Activated CD4-positive, alpha-beta T cell treated with anti-CD3 and anti-CD28 coated beads for 36 hours (primary cell): ENCODE measurements around the gene CSNK1A1L. TPM values are rescaled to one million over a fixed set of nuclear protein-coding genes. Genes with fewer than 3 reads are reported as not detected.

ENCODE experiments used
- ATAC-seq: fragments of 200-7000 bp; cut with Tn5 transposase; one replicate; pipeline ENCODE4 v1.10.0; 2021; ENCODE audit warnings: mild to moderate bottlenecking, moderate library complexity
- CTCF ChIA-PET: fragments of 350-600 bp; sonication (Branson Sonifier 250); formaldehyde crosslinking; loops from one replicate; lab custom pipeline; 2021; ENCODE audit warnings: antibody characterized with exemption; lab: Charles Lee
- POLR2A ChIA-PET: fragments of 350-600 bp; sonication (Branson Sonifier 250); formaldehyde crosslinking; loops from one replicate; lab custom pipeline; 2021; ENCODE audit warnings: antibody characterized with exemption, inconsistent platforms; lab: Charles Lee
- DNase-seq: peaks from one replicate; pipeline ENCODE4 v3.0.0-alpha.2; 2020
- H3K27ac Mint-ChIP-seq: one replicate; pipeline ENCODE4 v1.8.0; 2021; ENCODE audit warnings: mixed read lengths
- H3K27me3 Mint-ChIP-seq: one replicate; pipeline ENCODE4 v1.8.0; 2021; ENCODE audit warnings: mixed read lengths
- H3K36me3 Mint-ChIP-seq: one replicate; pipeline ENCODE4 v1.8.0; 2021; ENCODE audit warnings: low read depth, mixed read lengths
- H3K4me1 Mint-ChIP-seq: one replicate; pipeline ENCODE4 v1.8.0; 2021; ENCODE audit warnings: mixed read lengths
- H3K4me3 Mint-ChIP-seq: one replicate; pipeline ENCODE4 v1.8.0; 2021; ENCODE audit warnings: mild to moderate bottlenecking, moderate library complexity, mixed read lengths
- H3K9me3 Mint-ChIP-seq: one replicate; pipeline ENCODE4 v1.8.0; 2021; ENCODE audit warnings: low read depth, mixed read lengths
- intact Hi-C, 2 experiments: fragments of 100-400 bp; cut with DNase I in 1 of 2; cut with micrococcal nuclease in 1 of 2; formaldehyde crosslinking; loops; one replicate each; pipeline versions ENCODE4 v1.14.2 to v1.15.1; 2022 to 2024; cut with DNase I, micrococcal nuclease
- total RNA-seq, 2 experiments: library from RNA; stranded (reverse); gene quantifications; one replicate each; pipeline ENCODE4 v1.2.3, GENCODE V29; 2021

Gene CSNK1A1L
- total RNA-seq, 2 experiments from 2014 or later = not detected

DNA sequence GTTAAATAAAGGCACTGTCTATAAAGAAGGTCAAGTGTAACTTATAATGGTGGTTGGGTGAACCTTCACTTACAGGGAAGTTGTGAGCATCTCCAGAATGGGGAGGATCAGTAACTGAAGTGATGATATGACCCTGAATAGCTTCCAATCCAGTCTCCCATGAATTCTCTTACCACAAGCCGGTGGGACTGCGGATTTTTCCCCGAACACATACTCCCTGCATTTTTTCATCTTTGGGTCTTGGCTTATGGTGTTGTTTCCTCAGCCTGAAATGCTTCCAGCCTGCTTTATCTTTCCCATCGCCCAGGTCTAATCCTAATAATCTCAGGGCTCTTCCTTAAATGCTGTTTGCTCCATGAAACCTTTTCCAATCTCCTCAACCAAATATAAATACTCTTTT, 2.0 kb upstream of the CSNK1A1L start:
- ChIA-PET CTCF (no interaction called here), POLR2A (no interaction called here)
- Mint-ChIP-seq H3K27ac (no peak overlapping the region), H3K4me1 (no peaks in the 10 kb centered on the region), H3K9me3 (no peaks in the 10 kb centered on the region), H3K27me3 (peaks cover 10% of the 10 kb centered on the region), H3K4me3 (no peak overlapping the region), H3K36me3 (no peaks in the 10 kb centered on the region)
- DNase-seq = no peak
- no peak for ATAC-seq
- intact Hi-C loops = loop anchor here in 1 of 2 experiments (10.0 kb wide), 1 partner anchor 1477 kb away; no protein-coding TSS in a partner anchor

DNA sequence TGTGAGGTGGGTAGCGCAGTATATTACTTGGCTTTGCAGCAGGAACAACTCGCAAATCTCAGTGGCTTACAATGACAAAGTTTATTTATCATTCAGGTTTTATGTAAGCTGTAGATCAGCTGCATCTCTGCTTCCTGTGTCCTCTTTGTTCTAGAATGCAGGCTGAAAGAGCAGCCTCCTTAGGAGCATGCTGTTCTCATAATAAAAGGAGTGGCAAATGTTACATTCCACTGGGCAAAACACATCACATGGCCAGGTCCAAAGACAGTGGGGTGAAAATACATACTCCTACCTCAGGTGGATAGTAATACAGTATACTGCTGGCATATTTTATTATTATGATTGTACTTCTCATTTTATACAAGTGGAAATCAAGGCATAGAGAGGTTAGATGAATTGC, 1.2 kb upstream of the CSNK1A1L start:
- Mint-ChIP-seq H3K27me3 (peaks cover 10% of the 10 kb centered on the region), H3K27ac (no peak overlapping the region), H3K4me1 (no peaks in the 10 kb centered on the region), H3K4me3 (no peak overlapping the region), H3K36me3 (no peaks in the 10 kb centered on the region), H3K9me3 (no peaks in the 10 kb centered on the region)
- ATAC-seq (no peak), DNase-seq (no peak)
- POLR2A ChIA-PET = no interaction called here
- CTCF ChIA-PET = no interaction called here
- intact Hi-C loops = loop anchor here in 1 of 2 experiments (10.0 kb wide), 1 partner anchor 1478 kb away; no protein-coding TSS in a partner anchor

DNA sequence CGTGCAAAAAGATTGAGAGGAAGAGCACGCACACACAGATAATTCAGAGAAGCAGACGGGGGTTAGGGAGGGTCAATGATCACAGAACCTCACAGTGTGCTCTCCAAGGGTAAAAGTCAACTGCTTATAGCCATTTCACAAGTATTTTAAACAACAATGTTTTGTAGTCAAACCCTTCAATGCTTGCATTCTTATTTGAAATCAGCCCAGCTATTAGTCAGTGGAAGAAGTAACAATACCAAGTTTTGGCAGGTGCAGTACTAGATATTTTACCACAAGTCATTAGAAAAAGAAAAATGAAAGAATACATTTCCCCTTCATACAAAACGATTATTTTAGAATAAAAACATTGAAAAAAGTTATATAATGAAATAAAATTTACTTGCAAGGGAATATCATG, 2.6 kb downstream of the CSNK1A1L start:
- Mint-ChIP-seq H3K9me3 (no peaks in the 10 kb centered on the region), H3K36me3 (no peaks in the 10 kb centered on the region), H3K4me3 (no peak overlapping the region), H3K4me1 (no peaks in the 10 kb centered on the region), H3K27me3 (peaks cover 13% of the 10 kb centered on the region), H3K27ac (no peak overlapping the region)
- ChIA-PET POLR2A (no interaction called here), CTCF (no interaction called here)
- no peak for ATAC-seq
- no peak for DNase-seq
- intact Hi-C loops = loop anchor here in 1 of 2 experiments (10.0 kb wide), 1 partner anchor 1482 kb away; no protein-coding TSS in a partner anchor

DNA sequence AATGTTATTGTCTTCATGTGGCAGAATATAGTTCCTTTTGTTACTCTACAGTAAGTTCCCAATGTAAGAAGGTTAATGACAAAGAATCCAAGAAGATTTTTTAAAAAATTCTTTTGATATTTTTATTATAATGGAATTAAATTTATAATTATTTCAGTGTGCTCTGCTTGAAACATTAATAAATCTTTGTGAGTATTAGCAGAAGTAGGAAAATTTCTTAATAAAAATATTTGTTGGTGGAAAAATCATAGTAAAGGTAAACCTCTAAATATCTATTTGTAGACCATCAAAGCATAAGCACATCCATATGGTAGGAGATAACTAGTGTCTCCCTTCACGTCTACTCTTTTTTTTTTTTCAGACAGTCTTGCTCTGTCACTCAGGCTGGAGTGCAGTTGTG, 4.3 kb downstream of the CSNK1A1L start:
- ATAC-seq (no peak), DNase-seq (no peak)
- H3K4me1 Mint-ChIP-seq = peaks cover 5% of the 10 kb centered on the region
- intact Hi-C loops = loop anchor here in 1 of 2 experiments (10.0 kb wide), 1 partner anchor 1484 kb away; no protein-coding TSS in a partner anchor
- ChIA-PET POLR2A (no interaction called here), CTCF (interaction anchor here (0.7 kb wide), 1 partner anchor 1763 kb away, joined by 3 read pairs; no protein-coding TSS in a partner anchor)
- H3K9me3 Mint-ChIP-seq = no peaks in the 10 kb centered on the region
- peaks cover 13% of the 10 kb centered on the region for H3K27me3 Mint-ChIP-seq
- no peak overlapping the region for H3K27ac Mint-ChIP-seq
- no peaks in the 10 kb centered on the region for H3K36me3 Mint-ChIP-seq
- no peak overlapping the region for H3K4me3 Mint-ChIP-seq

DNA sequence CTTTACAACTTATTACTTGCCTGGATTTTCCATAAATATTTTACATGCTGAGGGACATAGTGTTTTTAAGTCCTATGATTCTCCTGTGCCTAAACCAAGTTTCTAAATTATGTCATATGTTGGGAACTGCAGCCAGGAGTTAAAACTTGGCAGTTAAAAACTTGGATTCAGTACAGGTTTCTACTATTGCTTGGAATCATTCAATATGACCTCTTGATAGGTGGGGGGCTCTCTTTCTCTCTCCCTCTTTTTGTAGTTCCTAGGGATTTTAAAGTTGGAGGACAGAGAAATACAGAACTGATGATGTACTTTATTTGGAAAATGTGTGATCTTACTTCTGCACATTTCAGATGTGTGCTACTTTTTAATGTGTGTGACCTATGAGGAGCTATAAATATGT, 4.7 kb downstream of the CSNK1A1L start:
- intact Hi-C loops = loop anchor here in 1 of 2 experiments (10.0 kb wide), 1 partner anchor 1484 kb away; no protein-coding TSS in a partner anchor
- Mint-ChIP-seq H3K27ac (no peak overlapping the region), H3K36me3 (no peaks in the 10 kb centered on the region), H3K4me3 (no peak overlapping the region), H3K27me3 (peaks cover 13% of the 10 kb centered on the region), H3K9me3 (no peaks in the 10 kb centered on the region), H3K4me1 (peaks cover 5% of the 10 kb centered on the region)
- CTCF ChIA-PET = interaction anchor here (1.0 kb wide), 1 partner anchor 9 kb away, joined by 3 read pairs; no protein-coding TSS in a partner anchor
- no peak for DNase-seq
- ATAC-seq = no peak
- POLR2A ChIA-PET = no interaction called here

DNA sequence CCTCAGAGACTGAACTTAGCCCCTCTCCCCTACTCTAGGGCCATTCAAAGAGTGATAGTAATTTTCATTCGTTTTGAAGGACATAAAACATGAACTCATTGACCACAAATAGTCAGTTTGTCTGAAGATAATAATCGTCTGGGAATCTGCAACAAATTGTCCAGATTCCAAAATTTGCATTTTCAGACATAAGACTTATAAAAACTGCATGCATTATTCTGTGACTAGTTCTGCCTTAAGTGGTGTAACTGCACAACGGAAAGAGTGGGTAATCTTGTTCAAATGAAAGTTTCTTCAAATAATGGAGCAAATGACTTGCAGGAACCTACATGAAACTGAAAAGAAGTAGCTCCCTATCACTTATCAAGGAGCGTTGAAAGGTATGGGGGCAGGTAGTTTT, 8.4 kb downstream of the CSNK1A1L start:
- no peak overlapping the region for H3K27ac Mint-ChIP-seq

DNA sequence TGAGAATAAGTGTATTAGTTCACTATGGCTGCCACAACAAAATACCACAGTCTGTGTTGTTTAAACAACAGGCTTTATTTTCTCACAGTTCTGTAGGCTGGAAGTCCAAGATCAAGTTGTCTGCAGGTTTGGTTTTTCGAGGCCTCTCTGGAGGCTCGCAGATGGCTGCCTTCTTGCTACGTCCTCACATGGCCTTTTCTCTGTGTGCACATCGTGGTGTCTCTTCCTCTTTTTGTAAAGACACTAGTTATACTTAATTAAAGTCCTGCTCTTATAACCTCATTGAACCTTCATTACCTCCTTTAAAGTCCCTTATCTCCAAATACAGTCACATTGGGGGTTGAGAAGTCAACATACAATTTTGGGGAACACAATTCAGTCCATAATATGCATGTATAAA, 10.6 kb downstream of the CSNK1A1L start:
- CTCF ChIA-PET = no interaction called here

More for the DNA sequence above, 8.4 kb downstream of the CSNK1A1L start:
- no peak overlapping the region for H3K4me3 Mint-ChIP-seq
- ATAC-seq (no peak), DNase-seq (no peak)
- H3K36me3 Mint-ChIP-seq = no peaks in the 10 kb centered on the region
- intact Hi-C loops = no loop called here
- peaks cover 5% of the 10 kb centered on the region for H3K4me1 Mint-ChIP-seq
- no peaks in the 10 kb centered on the region for H3K9me3 Mint-ChIP-seq
- ChIA-PET CTCF (no interaction called here), POLR2A (no interaction called here)
- peaks cover 10% of the 10 kb centered on the region for H3K27me3 Mint-ChIP-seq

DNA sequence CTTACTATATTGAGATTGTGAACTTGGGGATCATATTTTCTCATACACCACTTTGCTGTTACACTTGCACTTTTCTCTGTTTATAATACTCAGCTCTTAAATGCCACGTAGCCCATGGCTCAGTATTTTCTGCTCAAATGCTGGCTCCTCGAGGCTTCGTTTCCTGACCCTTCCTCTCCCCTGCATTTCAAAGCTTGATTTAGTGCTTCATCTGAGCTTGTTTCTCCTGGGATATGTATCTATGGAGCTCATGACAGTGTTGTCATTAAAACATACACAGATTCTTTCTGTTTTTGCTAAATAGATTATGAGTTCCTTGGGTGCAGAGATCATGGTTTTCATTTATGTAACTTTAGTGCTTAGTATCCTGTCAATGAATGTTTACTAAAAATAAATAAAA, 11.4 kb downstream of the CSNK1A1L start:
- no peak for DNase-seq
- Mint-ChIP-seq H3K27ac (no peak overlapping the region), H3K9me3 (no peaks in the 10 kb centered on the region), H3K4me1 (peaks cover 5% of the 10 kb centered on the region), H3K36me3 (no peaks in the 10 kb centered on the region), H3K4me3 (no peak overlapping the region), H3K27me3 (peaks cover 9% of the 10 kb centered on the region)
- intact Hi-C loops = no loop called here
- no peak for ATAC-seq
- ChIA-PET POLR2A (no interaction called here), CTCF (no interaction called here)

More for the DNA sequence above, 10.6 kb downstream of the CSNK1A1L start:
- ATAC-seq (no peak), DNase-seq (no peak)
- no peak overlapping the region for H3K4me3 Mint-ChIP-seq
- peaks cover 5% of the 10 kb centered on the region for H3K4me1 Mint-ChIP-seq
- H3K36me3 Mint-ChIP-seq = no peaks in the 10 kb centered on the region
- H3K27me3 Mint-ChIP-seq = peaks cover 6% of the 10 kb centered on the region
- intact Hi-C loops = no loop called here
- H3K27ac Mint-ChIP-seq = no peak overlapping the region
- POLR2A ChIA-PET = no interaction called here
- no peaks in the 10 kb centered on the region for H3K9me3 Mint-ChIP-seq

DNA sequence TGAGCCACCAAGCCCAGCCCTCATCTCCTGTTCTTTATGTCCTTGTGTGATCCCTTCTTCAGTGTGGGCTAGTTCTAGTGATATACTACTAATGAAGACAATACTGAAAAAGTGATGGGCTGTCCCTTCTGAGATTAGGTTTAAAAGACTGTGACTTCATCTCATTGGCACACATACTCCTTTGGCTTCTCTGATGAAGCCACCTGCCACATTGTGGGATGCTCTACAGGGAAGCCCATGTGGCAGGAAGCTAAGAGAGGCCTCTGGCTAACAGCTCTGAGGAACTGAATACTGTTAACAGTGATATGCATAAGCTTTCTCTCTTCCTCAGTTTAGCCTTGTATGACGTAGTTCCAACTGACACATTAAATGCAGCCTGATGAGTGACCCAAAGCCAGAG, 13.6 kb downstream of the CSNK1A1L start:
- ATAC-seq (no peak), DNase-seq (no peak)
- Mint-ChIP-seq H3K27ac (no peak overlapping the region), H3K27me3 (peaks cover 9% of the 10 kb centered on the region), H3K36me3 (no peaks in the 10 kb centered on the region), H3K4me1 (no peaks in the 10 kb centered on the region), H3K4me3 (no peak overlapping the region), H3K9me3 (no peaks in the 10 kb centered on the region)
- ChIA-PET POLR2A (no interaction called here), CTCF (interaction anchor here (1.2 kb wide), 1 partner anchor 9 kb away, joined by 3 read pairs; no protein-coding TSS in a partner anchor)
- intact Hi-C loops = no loop called here

DNA sequence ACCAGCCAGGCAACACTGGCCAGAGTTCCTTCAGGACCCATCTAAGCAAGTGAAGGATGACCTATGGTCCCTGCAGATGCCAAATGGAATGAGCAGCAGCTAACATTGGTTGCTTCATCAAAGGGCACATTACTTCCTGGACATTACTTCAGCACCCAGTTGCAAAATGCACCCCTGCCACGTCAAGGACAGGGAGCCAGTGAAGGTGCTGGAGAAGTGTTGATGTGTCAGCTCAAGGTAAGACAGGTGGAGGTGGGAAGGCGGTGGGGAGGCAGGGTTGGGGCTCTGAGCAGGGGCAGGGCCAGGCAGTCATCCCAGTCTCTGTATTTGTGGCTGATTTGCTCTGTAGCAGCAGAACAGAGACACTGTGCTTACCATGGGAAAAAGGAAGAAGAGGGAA, 14.6 kb downstream of the CSNK1A1L start:
- ChIA-PET CTCF (interaction anchor here (1.2 kb wide), 1 partner anchor 10 kb away, joined by 3 read pairs; no protein-coding TSS in a partner anchor), POLR2A (no interaction called here)
- ATAC-seq (no peak), DNase-seq (no peak)
- H3K27ac Mint-ChIP-seq = no peak overlapping the region
- H3K9me3 Mint-ChIP-seq = no peaks in the 10 kb centered on the region
- intact Hi-C loops = no loop called here
- H3K36me3 Mint-ChIP-seq = no peaks in the 10 kb centered on the region
- H3K4me1 Mint-ChIP-seq = no peaks in the 10 kb centered on the region
- peaks cover 10% of the 10 kb centered on the region for H3K27me3 Mint-ChIP-seq
- H3K4me3 Mint-ChIP-seq = no peak overlapping the region

DNA sequence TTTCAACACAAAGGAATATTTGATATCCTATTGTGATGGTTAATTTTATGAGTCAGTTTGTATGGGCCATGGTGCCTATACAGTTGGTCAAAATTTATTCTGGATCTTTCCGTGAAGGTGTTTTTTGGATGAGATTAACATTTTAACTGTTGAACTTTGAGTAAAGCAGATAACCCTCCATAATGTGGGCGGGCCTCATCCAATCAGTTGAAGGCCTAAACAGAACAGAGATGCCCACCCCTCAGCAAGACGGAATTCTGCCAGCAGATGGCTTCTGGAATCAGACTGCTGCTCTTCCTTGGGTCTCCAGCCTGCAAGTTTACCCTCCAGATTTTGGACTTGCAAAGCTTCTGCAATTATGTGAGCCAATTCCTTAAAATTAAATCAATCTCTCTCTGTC, 16.0 kb downstream of the CSNK1A1L start:
- Mint-ChIP-seq H3K9me3 (no peaks in the 10 kb centered on the region), H3K4me1 (no peaks in the 10 kb centered on the region), H3K27me3 (peaks cover 10% of the 10 kb centered on the region), H3K36me3 (no peaks in the 10 kb centered on the region), H3K27ac (no peak overlapping the region), H3K4me3 (no peak overlapping the region)
- ChIA-PET POLR2A (no interaction called here), CTCF (no interaction called here)
- intact Hi-C loops = no loop called here
- no peak for ATAC-seq
- no peak for DNase-seq

DNA sequence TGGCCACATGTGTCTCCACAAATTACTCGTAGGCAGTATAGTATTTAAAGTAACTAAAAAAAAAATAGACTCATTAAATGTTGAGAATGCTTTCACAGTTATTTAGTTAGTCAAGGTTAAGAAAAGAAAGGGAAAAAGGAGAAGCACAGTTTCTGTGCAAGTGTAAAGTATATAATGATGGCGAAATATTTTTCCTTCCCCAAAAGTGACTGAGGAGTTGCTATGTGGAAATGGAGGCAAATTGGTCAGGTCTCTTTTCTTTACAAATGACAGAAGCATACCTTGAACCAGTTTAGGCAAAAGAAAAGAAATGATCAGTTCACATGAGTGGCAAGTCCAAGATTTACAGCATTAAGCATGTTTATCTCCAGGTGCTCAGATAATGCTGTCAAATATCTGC, 18.0 kb downstream of the CSNK1A1L start:
- no peak for DNase-seq
- intact Hi-C loops = no loop called here
- ChIA-PET CTCF (interaction anchor here (1.8 kb wide), 1 partner anchor 12 kb away, joined by 5 read pairs; no protein-coding TSS in a partner anchor), POLR2A (no interaction called here)
- H3K4me1 Mint-ChIP-seq = no peaks in the 10 kb centered on the region
- ATAC-seq = no peak
- no peaks in the 10 kb centered on the region for H3K36me3 Mint-ChIP-seq
- H3K27me3 Mint-ChIP-seq = peaks cover 9% of the 10 kb centered on the region
- no peak overlapping the region for H3K27ac Mint-ChIP-seq
- H3K9me3 Mint-ChIP-seq = no peaks in the 10 kb centered on the region
- H3K4me3 Mint-ChIP-seq = no peak overlapping the region
